Astrocyte (in vitro differentiated cells and primary cell): ENCODE results near the gene FBLN1.

Experiments
- CTCF ChIP-seq: IDR thresholded peaks from 2 replicates; pipeline ENCODE4 v1.5.1; 2011; ENCODE audit warnings: low read depth, mild to moderate bottlenecking, inconsistent platforms, low read length, moderate library complexity; ENCODE audit not compliant: insufficient read depth
- EZH2 ChIP-seq: IDR thresholded peaks from 2 replicates; pipeline ENCODE4 v1.6.1; 2012; ENCODE audit warnings: mild to moderate bottlenecking, low read length, inconsistent platforms; ENCODE audit not compliant: insufficient read depth

DNA sequence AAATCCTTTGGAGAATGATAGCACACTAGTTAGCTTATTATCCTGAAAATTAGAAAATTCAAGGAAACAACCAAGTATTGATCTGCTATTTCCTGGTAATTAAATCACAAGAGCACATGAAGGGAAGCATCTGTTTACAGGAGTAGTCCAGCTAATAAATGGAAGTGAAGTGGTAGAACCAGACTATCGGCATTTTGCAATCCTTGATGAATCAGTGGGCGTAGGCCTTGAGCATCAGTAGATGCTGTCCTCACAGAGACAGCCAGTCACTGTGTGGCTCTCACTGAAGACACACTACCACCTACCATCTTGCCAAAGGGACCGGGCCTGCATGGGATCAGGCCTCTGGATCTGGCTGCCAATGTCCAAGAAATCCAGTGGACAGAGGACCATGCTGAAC, 69.8 kb downstream of the FBLN1 start:
- TF ChIP-seq CTCF (no peak), EZH2 (no peak)
